ENCODE data around the gene USP25.

The USP25 gene

GRCh38 chr21:15761507-15762100 lies 31.8 kb downstream of the USP25 start:
- no peak for TF ChIP-seq POLR2AphosphoS5 (IDR thresholded peaks at IDR 0.05; ENCODE audit: low read depth, low read length)
- TF ChIP-seq REST (IDR thresholded peaks at IDR 0.05; ENCODE audit: insufficient read depth in 1 of 2, low read depth in 2 of 2, low read length in 2 of 2), result no peak
- no peak for TF ChIP-seq TAF1 (IDR thresholded peaks at IDR 0.05; ENCODE audit: borderline replicate concordance, insufficient read depth, low read length)
- TF ChIP-seq SIN3A (IDR thresholded peaks at IDR 0.05; ENCODE audit: borderline replicate concordance, insufficient read depth, low read length), result no peak
- no peak for TF ChIP-seq FOXP2 (optimal IDR thresholded peaks at IDR 0.05; ENCODE audit: borderline replicate concordance, extremely low read depth, extremely low read length, insufficient read depth)

- TF ChIP-seq POLR2AphosphoS5 (IDR thresholded peaks at IDR 0.05; ENCODE audit: low read depth, low read length), result no peak
- no peak for TF ChIP-seq TAF1 (IDR thresholded peaks at IDR 0.05; ENCODE audit: borderline replicate concordance, insufficient read depth, low read length)
- TF ChIP-seq SIN3A (IDR thresholded peaks at IDR 0.05; ENCODE audit: borderline replicate concordance, insufficient read depth, low read length), result no peak
- no peak for TF ChIP-seq REST (IDR thresholded peaks at IDR 0.05; ENCODE audit: insufficient read depth in 1 of 2, low read depth in 2 of 2, low read length in 2 of 2)
Measured at GRCh38 chr21:15763359-15763758, 33.6 kb downstream of the USP25 start.

- TF ChIP-seq TAF1 (IDR thresholded peaks at IDR 0.05; ENCODE audit: borderline replicate concordance, insufficient read depth, low read length), result no peak
Measured at GRCh38 chr21:15764878-15765277, 35.1 kb downstream of the USP25 start.

- TF ChIP-seq REST (IDR thresholded peaks at IDR 0.05; ENCODE audit: insufficient read depth in 1 of 2, low read depth in 2 of 2, low read length in 2 of 2) (no peak), FOXP2 (optimal IDR thresholded peaks at IDR 0.05; ENCODE audit: borderline replicate concordance, extremely low read depth, extremely low read length, insufficient read depth) (no peak), POLR2AphosphoS5 (IDR thresholded peaks at IDR 0.05; ENCODE audit: low read depth, low read length) (no peak), TAF1 (IDR thresholded peaks at IDR 0.05; ENCODE audit: borderline replicate concordance, insufficient read depth, low read length) (no peak), SIN3A (IDR thresholded peaks at IDR 0.05; ENCODE audit: borderline replicate concordance, insufficient read depth, low read length) (no peak)
Measured at GRCh38 chr21:15766952-15767603, 37.3 kb downstream of the USP25 start.

GRCh38 chr21:15768045-15768601 lies 38.3 kb downstream of the USP25 start:
- TF ChIP-seq TAF1 (IDR thresholded peaks at IDR 0.05; ENCODE audit: borderline replicate concordance, insufficient read depth, low read length), result no peak
- TF ChIP-seq POLR2AphosphoS5 (IDR thresholded peaks at IDR 0.05; ENCODE audit: low read depth, low read length), result no peak
- no peak for TF ChIP-seq FOXP2 (optimal IDR thresholded peaks at IDR 0.05; ENCODE audit: borderline replicate concordance, extremely low read depth, extremely low read length, insufficient read depth)

- TF ChIP-seq FOXP2 (optimal IDR thresholded peaks at IDR 0.05; ENCODE audit: borderline replicate concordance, extremely low read depth, extremely low read length, insufficient read depth), result no peak
- no peak for TF ChIP-seq SIN3A (IDR thresholded peaks at IDR 0.05; ENCODE audit: borderline replicate concordance, insufficient read depth, low read length)
- no peak for TF ChIP-seq TAF1 (IDR thresholded peaks at IDR 0.05; ENCODE audit: borderline replicate concordance, insufficient read depth, low read length)
- TF ChIP-seq REST (IDR thresholded peaks at IDR 0.05; ENCODE audit: insufficient read depth in 1 of 2, low read depth in 2 of 2, low read length in 2 of 2), result no peak
- TF ChIP-seq POLR2AphosphoS5 (IDR thresholded peaks at IDR 0.05; ENCODE audit: low read depth, low read length), result no peak
Measured at GRCh38 chr21:15768853-15769252, 39.1 kb downstream of the USP25 start.

All from PFSK-1 (cell line).